ENCODE measurements around the gene IQCM.
A peak's percentile ranks its signal among the peaks of the same experiment; 100 is the strongest.

The IQCM gene

GRCh38 chr4:149766135-149766534 is 49.5 kb downstream of the IQCM start:
- H3K27ac ChIP-seq: no peak overlapping the region
- ChIA-PET POLR2A (ENCODE audit: low non-redundant PET) (no interaction called here), CTCF (no interaction called here)
- DNase-seq (ENCODE audit: low spot score): no peak
- TF ChIP-seq CTCF (conservative IDR thresholded peaks at IDR 0.05; ENCODE audit: low read depth): no peak

GRCh38 chr4:149765630-149766029 is 50.0 kb downstream of the IQCM start:
- CTCF ChIA-PET: interaction anchor here (0.5 kb wide), 1 partner anchor 1848 kb away, joined by 3 read pairs; no protein-coding TSS in a partner anchor
- peak; percentile 25 for DNase-seq (ENCODE audit: low spot score)
- no peak overlapping the region for H3K27ac ChIP-seq
- POLR2A ChIA-PET (ENCODE audit: low non-redundant PET): no interaction called here
- no peak for TF ChIP-seq CTCF (conservative IDR thresholded peaks at IDR 0.05; ENCODE audit: low read depth)

- DNase-seq (ENCODE audit: low spot score): no peak
- TF ChIP-seq CTCF (conservative IDR thresholded peaks at IDR 0.05; ENCODE audit: low read depth): no peak
- CTCF ChIA-PET: interaction anchor here (0.7 kb wide), 1 partner anchor 19 kb away, joined by 3 read pairs; no protein-coding TSS in a partner anchor
- POLR2A ChIA-PET (ENCODE audit: low non-redundant PET): no interaction called here
- no peak overlapping the region for H3K27ac ChIP-seq
Measured at GRCh38 chr4:149755969-149756368, 59.7 kb downstream of the IQCM start.

- ChIA-PET CTCF (interaction anchor here (0.5 kb wide), 1 partner anchor 19 kb away, joined by 7 read pairs; no protein-coding TSS in a partner anchor), POLR2A (ENCODE audit: low non-redundant PET) (no interaction called here)
- H3K27ac ChIP-seq: no peak overlapping the region
- no peak for TF ChIP-seq CTCF (conservative IDR thresholded peaks at IDR 0.05; ENCODE audit: low read depth)
- no peak for DNase-seq (ENCODE audit: low spot score)
Measured at GRCh38 chr4:149754526-149754925, 61.1 kb downstream of the IQCM start.

- H3K27ac ChIP-seq: no peak overlapping the region
- no peak for TF ChIP-seq CTCF (conservative IDR thresholded peaks at IDR 0.05; ENCODE audit: low read depth)
- peak; percentile 2 for DNase-seq (ENCODE audit: low spot score)
- POLR2A ChIA-PET (ENCODE audit: low non-redundant PET): no interaction called here
- CTCF ChIA-PET: interaction anchor here (0.7 kb wide), 1 partner anchor 12 kb away, joined by 4 read pairs; no protein-coding TSS in a partner anchor
Measured at GRCh38 chr4:149752729-149753128, 62.9 kb downstream of the IQCM start.

- no peak for TF ChIP-seq CTCF (conservative IDR thresholded peaks at IDR 0.05; ENCODE audit: low read depth)
- no peak for DNase-seq (ENCODE audit: low spot score)
- POLR2A ChIA-PET (ENCODE audit: low non-redundant PET): no interaction called here
- CTCF ChIA-PET: no interaction called here
- H3K27ac ChIP-seq: no peak overlapping the region
Measured at GRCh38 chr4:149751174-149751573, 64.5 kb downstream of the IQCM start.

- POLR2A ChIA-PET (ENCODE audit: low non-redundant PET): no interaction called here
- no peak overlapping the region for H3K27ac ChIP-seq
- TF ChIP-seq CTCF (conservative IDR thresholded peaks at IDR 0.05; ENCODE audit: low read depth): no peak
- CTCF ChIA-PET: no interaction called here
- no peak for DNase-seq (ENCODE audit: low spot score)
Measured at GRCh38 chr4:149749784-149750183, 65.9 kb downstream of the IQCM start.

All from RWPE1 (cell line).